IMR-90 (cell line): ENCODE results near the gene TNNI2. TPM values are rescaled to one million over a fixed set of nuclear protein-coding genes. Genes with fewer than 3 reads are reported as not detected.

Source experiments
- ATAC-seq: fragments of 200-7000 bp; cut with Tn5 transposase; 2 replicates; pipeline ENCODE4 v1.9.1; 2020; ENCODE audit warnings: low read depth, mild to moderate bottlenecking, moderate library complexity
- BruUV-seq: library from RNA; stranded (reverse); fragments of 400-500 nt; replicated peaks from 2 replicates; lab custom pipeline; 2021; lab: Mats Ljungman, UMichigan
- CTCF ChIA-PET: fragments of 300-600 bp; formaldehyde crosslinking; extraction: SDS; loops from one replicate; lab custom pipeline; 2021; ENCODE audit warnings: antibody characterized with exemption; lab: Yijun Ruan, JAX
- POLR2A ChIA-PET: fragments of 300-600 bp; sonication (Branson Sonifier 250); formaldehyde crosslinking; loops from one replicate; lab custom pipeline; 2022; ENCODE audit warnings: antibody characterized with exemption; ENCODE audit not compliant: unreplicated experiment; lab: Charles Lee
- DNase-seq: peaks from one replicate; pipeline ENCODE4 v3.0.0; 2013
- H2AFZ ChIP-seq: replicated peaks from 2 replicates; pipeline ENCODE3; 2013; ENCODE audit warnings: low read length, mild to moderate bottlenecking; ENCODE audit not compliant: poor library complexity
- H2AK5ac ChIP-seq: 2 replicates; pipeline ENCODE4 v1.6.1; 2013; ENCODE audit warnings: low read depth, low read length, inconsistent platforms
- H2AK9ac ChIP-seq: replicated peaks from 2 replicates; pipeline ENCODE3; 2013; ENCODE audit warnings: mild to moderate bottlenecking, low read depth, low read length, moderate library complexity; ENCODE audit not compliant: poor library complexity
- H2BK120ac ChIP-seq: 2 replicates; pipeline ENCODE4 v1.6.1; 2013; ENCODE audit warnings: low read depth, low read length, inconsistent platforms
- H2BK15ac ChIP-seq: 3 replicates; pipeline ENCODE4 v1.6.1; 2013; ENCODE audit warnings: low read depth, low read length, inconsistent platforms
- H2BK20ac ChIP-seq: 2 replicates; pipeline ENCODE4 v1.6.1; 2013; ENCODE audit warnings: low read depth, mild to moderate bottlenecking, inconsistent platforms, low read length, moderate library complexity
- H2BK5ac ChIP-seq: 2 replicates; pipeline ENCODE4 v1.6.1; 2013; ENCODE audit warnings: mild to moderate bottlenecking, low read depth, low read length, inconsistent platforms; ENCODE audit not compliant: poor library complexity, severe bottlenecking
- H3K14ac ChIP-seq: replicated peaks from 2 replicates; pipeline ENCODE4 v1.6.1; 2013; ENCODE audit warnings: low read depth, low read length, inconsistent platforms
- H3K18ac ChIP-seq: 2 replicates; pipeline ENCODE4 v1.6.1; 2013; ENCODE audit warnings: low read depth, low read length, control low read depth
- H3K23ac ChIP-seq: 2 replicates; pipeline ENCODE4 v1.6.1; 2013; ENCODE audit warnings: low read depth, low read length, inconsistent platforms
- H3K27ac ChIP-seq: 2 replicates; pipeline ENCODE4 v1.5.1; 2013; ENCODE audit warnings: mild to moderate bottlenecking, control low read depth, low read length; ENCODE audit not compliant: insufficient read depth
- H3K27me3 ChIP-seq: 2 replicates; pipeline ENCODE4 v1.6.1; 2013; ENCODE audit warnings: low read length; ENCODE audit not compliant: control insufficient read depth, insufficient read depth
- H3K36me3 ChIP-seq: 2 replicates; pipeline ENCODE4 v1.6.1; 2013; ENCODE audit warnings: low read length, mixed read lengths; ENCODE audit not compliant: control insufficient read depth, insufficient read depth
- H3K4ac ChIP-seq: 2 replicates; pipeline ENCODE4 v1.6.1; 2013; ENCODE audit warnings: low read depth, low read length, inconsistent platforms
- H3K4me1 ChIP-seq: 2 replicates; pipeline ENCODE4 v1.6.1; 2013; ENCODE audit warnings: low read length, mixed read lengths; ENCODE audit not compliant: control insufficient read depth, insufficient read depth
- H3K4me2 ChIP-seq: 2 replicates; pipeline ENCODE4 v1.6.1; 2013; ENCODE audit warnings: low read depth, mild to moderate bottlenecking, control low read depth, low read length, moderate library complexity
- H3K4me3 ChIP-seq: 2 replicates; pipeline ENCODE4 v1.5.1; 2013; ENCODE audit warnings: low read depth, mild to moderate bottlenecking, control low read depth, low read length, moderate library complexity; ENCODE audit not compliant: insufficient read depth
- H3K56ac ChIP-seq: 2 replicates; pipeline ENCODE4 v1.6.1; 2013; ENCODE audit warnings: low read length, inconsistent platforms; ENCODE audit not compliant: insufficient read depth; ENCODE audit errors: extremely low read depth
- H3K79me1 ChIP-seq, 2 experiments: 2 replicates each; pipeline ENCODE4 v1.6.1; 2013; ENCODE audit warnings: low read length in 2 of 2, inconsistent platforms in 1 of 2, low read depth in 1 of 2
- H3K9ac ChIP-seq: 2 replicates; pipeline ENCODE4 v1.6.1; 2013; ENCODE audit warnings: low read depth, low read length, control low read depth
- H3K9me1 ChIP-seq: 2 replicates; pipeline ENCODE4 v1.6.1; 2013; ENCODE audit warnings: low read length, inconsistent platforms; ENCODE audit not compliant: insufficient read depth
- H3K9me3 ChIP-seq: 2 replicates; pipeline ENCODE4 v1.6.1; 2013; ENCODE audit warnings: low read length; ENCODE audit not compliant: control insufficient read depth, insufficient read depth
- H4K20me1 ChIP-seq: 2 replicates; pipeline ENCODE4 v1.6.1; 2013; ENCODE audit warnings: low read length, inconsistent platforms; ENCODE audit not compliant: insufficient read depth
- H4K5ac ChIP-seq: 2 replicates; pipeline ENCODE4 v1.6.1; 2013; ENCODE audit warnings: mild to moderate bottlenecking, low read depth, low read length, control low read depth
- H4K8ac ChIP-seq, 2 experiments: 2 replicates each; pipeline ENCODE4 v1.6.1; 2013; ENCODE audit warnings: low read depth in 2 of 2, low read length in 2 of 2, control low read depth in 1 of 2, inconsistent platforms in 1 of 2
- H4K91ac ChIP-seq: 2 replicates; pipeline ENCODE4 v1.6.1; 2013; ENCODE audit warnings: low read depth, low read length, inconsistent platforms; ENCODE audit not compliant: insufficient read depth
- CEBPB ChIP-seq: IDR thresholded peaks from 2 replicates; pipeline ENCODE4 v1.6.1; 2012; ENCODE audit warnings: low read depth, low read length, improper control_type of control experiment
- CHD1 ChIP-seq: IDR thresholded peaks from 2 replicates; pipeline ENCODE4 v1.6.1; 2012; ENCODE audit warnings: low read depth, low read length, improper control_type of control experiment
- ELK1 ChIP-seq: fragments of 150-350 bp; IDR thresholded peaks from 2 replicates; pipeline ENCODE4 v1.6.1; 2016; ENCODE audit warnings: low read depth, mild to moderate bottlenecking, low read length, moderate library complexity, borderline replicate concordance
- FOS ChIP-seq: fragments of 150-350 bp; IDR thresholded peaks from 2 replicates; pipeline ENCODE4 v1.6.1; 2016; ENCODE audit warnings: low read depth, low read length
- MAFK ChIP-seq: IDR thresholded peaks from 2 replicates; pipeline ENCODE4 v1.6.1; 2012; ENCODE audit warnings: low read depth, low read length, improper control_type of control experiment
- MAZ ChIP-seq: IDR thresholded peaks from 2 replicates; pipeline ENCODE4 v1.6.1; 2012; ENCODE audit warnings: low read depth, mild to moderate bottlenecking, low read length, improper control_type of control experiment, moderate library complexity, borderline replicate concordance
- NFE2L2 ChIP-seq: fragments of 150-350 bp; IDR thresholded peaks from 2 replicates; pipeline ENCODE4 v1.6.1; 2016; ENCODE audit warnings: low read depth, mild to moderate bottlenecking, low read length
- RAD21 ChIP-seq: IDR thresholded peaks from 2 replicates; pipeline ENCODE4 v1.6.1; 2012; ENCODE audit warnings: low read length, improper control_type of control experiment
- RCOR1 ChIP-seq: IDR thresholded peaks from 2 replicates; pipeline ENCODE4 v1.6.1; 2012; ENCODE audit warnings: mild to moderate bottlenecking, low read length, improper control_type of control experiment; ENCODE audit not compliant: insufficient replicate concordance
- SMC3 ChIP-seq: fragments of 150-350 bp; IDR thresholded peaks from 2 replicates; pipeline ENCODE4 v1.6.1; 2016; ENCODE audit warnings: low read depth, mild to moderate bottlenecking, antibody characterized with exemption, low read length, moderate library complexity
- USF2 ChIP-seq: fragments of 150-350 bp; IDR thresholded peaks from 2 replicates; pipeline ENCODE4 v1.6.1; 2017; ENCODE audit warnings: mild to moderate bottlenecking, antibody characterized with exemption, low read length, low read depth
- WGBS, 2 experiments: methylation state at CpG; one replicate each; pipeline versions ENCODE4 v1.1.5 to v1.1.7; 2013; ENCODE audit warnings: missing lambda C conversion rate in 2 of 2; ENCODE audit not compliant: insufficient read length in 1 of 2; ENCODE audit errors: extremely low coverage in 2 of 2; 5-methylcytosine and 5-hydroxymethylcytosine counted together
- dilution Hi-C: fragments of 300-500 bp; cut with HindIII; formaldehyde crosslinking; loops from one replicate; pipeline ENCODE4 v1.14.3; 2018; ENCODE audit warnings: low sequenced_read_pairs; ENCODE audit not compliant: unreplicated experiment
- in situ Hi-C: fragments of 300-500 bp; cut with MboI; formaldehyde crosslinking; loops from 3 replicates; pipeline ENCODE4 v1.14.3; 2019; ENCODE audit warnings: low sequenced_read_pairs, inconsistent platforms, mixed read lengths
- intact Hi-C: fragments of 100-400 bp; cut with micrococcal nuclease; formaldehyde crosslinking; loops from 2 replicates; pipeline ENCODE4 v1.10.0; 2022
- polyA plus RNA-seq, 3 experiments: library from polyadenylated mRNA; depleted of rRNA; stranded (reverse); fragments of >200 nt; gene quantifications; 2 replicates each; pipeline ENCODE4 v1.2.3, GENCODE V29; 2012; ENCODE audit warnings: low replicate concordance in 1 of 3
- total RNA-seq: library from RNA; depleted of rRNA; stranded (reverse); fragments of >200 nt; gene quantifications from 2 replicates; pipeline ENCODE4 v1.2.3, GENCODE V29; 2012

The TNNI2 gene
- total and polyA plus RNA-seq, 2 of the 4 experiments (the other 2 are of a cell fraction): not detected

- Histone ChIP-seq H3K9me3 (no peaks in the 10 kb centered on the region), H3K9ac (no peak overlapping the region), H3K56ac (no peak overlapping the region), H3K27ac (no peak overlapping the region), H3K27me3 (peaks cover 25% of the 10 kb centered on the region; the same call in 1 of the 2 replicates), H3K14ac (no peak overlapping the region), H4K5ac (no peak overlapping the region), H4K8ac (no peak overlapping the region), H4K91ac (no peak overlapping the region), H2BK15ac (no peak overlapping the region), H3K4me1 (peaks cover 14% of the 10 kb centered on the region), H2BK20ac (no peak overlapping the region), H2BK120ac (no peak overlapping the region), H3K4me2 (no peak overlapping the region), H4K20me1 (no peaks in the 10 kb centered on the region), H2AFZ (no peak overlapping the region), H3K4ac (no peak overlapping the region), H2AK9ac (no peak overlapping the region), H3K9me1 (peaks cover 4% of the 10 kb centered on the region), H3K36me3 (no peaks in the 10 kb centered on the region), H3K79me1 (no peaks in the 10 kb centered on the region), H3K18ac (no peak overlapping the region), H2BK5ac (no peak overlapping the region), H2AK5ac (no peak overlapping the region), H3K4me3 (no peak overlapping the region), H3K23ac (no peak overlapping the region)
- no peak for ATAC-seq
- dilution Hi-C loops: no loop called here
- intact Hi-C loops: no loop called here
- ChIA-PET CTCF (no interaction called here), POLR2A (no interaction called here)
- DNase-seq: no peak
- TF ChIP-seq SMC3 (no peak), CEBPB (no peak), CHD1 (no peak), FOS (no peak), MAZ (no peak), RCOR1 (no peak), MAFK (no peak), NFE2L2 (no peak), RAD21 (no peak), USF2 (no peak), ELK1 (no peak)
- no TSS peak for BruUV-seq
- in situ Hi-C loops: no loop called here
- 96% methylated on average over 3 of the region's 8 CpGs; no CpG with 5 or more reads in 1 of the 2 experiments for WGBS, 2 experiments
Measured at GRCh38 chr11:1866226-1866625, 27.4 kb downstream of the TNNI2 start.
